HCT116 (cell line): Measurements from ENCODE around the gene NAPSA. TPM values are rescaled to one million over a fixed set of nuclear protein-coding genes. Genes with fewer than 3 reads are reported as not detected.

ENCODE experiments used
- ATAC-seq: fragments of 200-7000 bp; cut with Tn5 transposase; 2 replicates; pipeline ENCODE4 v1.9.1; 2020; ENCODE audit warnings: mild to moderate bottlenecking, moderate library complexity
- BruUV-seq: library from RNA; stranded (reverse); fragments of 400-500 nt; replicated peaks from 2 replicates; lab custom pipeline; 2021; lab: Mats Ljungman, UMichigan
- CTCF ChIA-PET: fragments of 300-600 bp; sonication (Branson Sonifier 250); formaldehyde crosslinking; loops from one replicate; lab custom pipeline; 2021; ENCODE audit warnings: antibody characterized with exemption; lab: Charles Lee
- POLR2A ChIA-PET: fragments of 300-600, 350-600 bp; sonication (Branson Sonifier 250); formaldehyde crosslinking; loops from one replicate; lab custom pipeline; 2021; ENCODE audit warnings: antibody characterized with exemption; lab: Charles Lee
- RAD21 ChIA-PET, 2 experiments: fragments of 300-600 bp; sonication (Branson Sonifier 250); formaldehyde crosslinking; loops; one replicate each; lab custom pipeline; 2023; ENCODE audit warnings: low total read pairs in 2 of 2; ENCODE audit not compliant: uncharacterized antibody in 2 of 2, unreplicated experiment in 2 of 2, low non-redundant PET in 1 of 2; lab: Charles Lee
- DNase-seq: peaks from one replicate; pipeline ENCODE4 v3.0.0-alpha.2; 2010; ENCODE audit warnings: low read depth, low spot score
- H2AFZ ChIP-seq: fragments of 200-600 bp; shearing (Covaris generic), sonication (generic); 2 replicates; pipeline ENCODE4 v1.6.1; 2017; ENCODE audit warnings: low read depth, mixed run types, mixed read lengths, antibody characterized with exemption, low read length; ENCODE audit not compliant: poor library complexity, severe bottlenecking
- H3K27ac ChIP-seq: 2 replicates; pipeline ENCODE4 v1.5.1; 2012; ENCODE audit warnings: low read depth, low read length
- H3K27me3 ChIP-seq: fragments of 200-600 bp; sonication (generic); 2 replicates; pipeline ENCODE4 v1.6.1; 2016; ENCODE audit warnings: mixed run types, low read length, mixed read lengths; ENCODE audit not compliant: insufficient read depth
- H3K36me3 ChIP-seq, 2 experiments: fragments of 200-500 bp in 1 of 2; fragments of 200-600 bp in 1 of 2; sonication (Bioruptor generic) in 1 of 2; sonication (generic) in 1 of 2; 2 replicates each; pipeline versions ENCODE4 v1.5.1 to v1.6.1; 2014 to 2016; ENCODE audit warnings: low read length in 2 of 2, inconsistent platforms in 1 of 2, mixed read lengths in 1 of 2, mixed run types in 1 of 2; ENCODE audit not compliant: insufficient read depth in 2 of 2, control insufficient read depth in 1 of 2
- H3K4me1 ChIP-seq, 2 experiments: fragments of 200-600 bp in 1 of 2; sonication (generic) in 1 of 2; 2 replicates each; pipeline versions ENCODE4 v1.5.1 to v1.6.1; 2012 to 2017; ENCODE audit warnings: low read length in 2 of 2, inconsistent platforms in 1 of 2, mild to moderate bottlenecking in 1 of 2, mixed read lengths in 1 of 2, mixed run types in 1 of 2, moderate library complexity in 1 of 2; ENCODE audit not compliant: insufficient read depth in 2 of 2, control insufficient read depth in 1 of 2
- H3K4me2 ChIP-seq: fragments of 200-600 bp; sonication (generic); 2 replicates; pipeline ENCODE4 v1.6.1; 2017; ENCODE audit warnings: mixed run types, low read length, mixed read lengths
- H3K4me3 ChIP-seq, 2 experiments: fragments of 200-600 bp in 1 of 2; sonication (generic) in 1 of 2; replicated peaks in 1 of 2; 2 replicates each; pipeline ENCODE4 v1.5.1; 2011 to 2016; ENCODE audit warnings: low read length in 2 of 2, control low read depth in 1 of 2, low read depth in 1 of 2, mild to moderate bottlenecking in 1 of 2, mixed read lengths in 1 of 2, mixed run types in 1 of 2
- H3K79me2 ChIP-seq: fragments of 200-600 bp; sonication (generic); 2 replicates; pipeline ENCODE4 v1.6.1; 2017; ENCODE audit warnings: mild to moderate bottlenecking, mixed run types, low read length, moderate library complexity, mixed read lengths; ENCODE audit not compliant: insufficient read depth
- H3K9ac ChIP-seq: fragments of 200-600 bp; sonication (generic); 2 replicates; pipeline ENCODE4 v1.6.1; 2016; ENCODE audit warnings: low read length, mixed read lengths
- H3K9me2 ChIP-seq: fragments of 200-600 bp; sonication (generic), shearing (Covaris generic); 2 replicates; pipeline ENCODE4 v1.6.1; 2017; ENCODE audit warnings: mixed run types, mild to moderate bottlenecking, moderate library complexity; ENCODE audit not compliant: insufficient read depth
- H3K9me3 ChIP-seq, 2 experiments: fragments of 200-500 bp in 1 of 2; fragments of 200-600 bp in 1 of 2; sonication (Bioruptor generic) in 1 of 2; sonication (generic) in 1 of 2; 2 replicates each; pipeline ENCODE4 v1.6.1; 2014 to 2017; ENCODE audit warnings: low read length in 2 of 2, mixed read lengths in 2 of 2, inconsistent platforms in 1 of 2, low read depth in 1 of 2, mild to moderate bottlenecking in 1 of 2, mixed run types in 1 of 2, moderate library complexity in 1 of 2; ENCODE audit not compliant: control insufficient read depth in 1 of 2, insufficient read depth in 1 of 2
- H4K20me1 ChIP-seq: fragments of 200-600 bp; sonication (generic), shearing (Covaris generic); 2 replicates; pipeline ENCODE4 v1.6.1; 2017; ENCODE audit warnings: mixed run types, mild to moderate bottlenecking, moderate library complexity; ENCODE audit not compliant: insufficient read depth
- ATF3 ChIP-seq: IDR thresholded peaks from 2 replicates; pipeline ENCODE4 v1.6.1; 2012
- CBX3 ChIP-seq: IDR thresholded peaks from 2 replicates; pipeline ENCODE4 v1.6.1; 2012; ENCODE audit warnings: low read depth
- ELF1 ChIP-seq: IDR thresholded peaks from 2 replicates; pipeline ENCODE4 v1.6.1; 2012; ENCODE audit warnings: low read depth, borderline replicate concordance
- EZH2phosphoT487 ChIP-seq: fragments of 200-600 bp; IDR thresholded peaks from 2 replicates; pipeline ENCODE4 v1.6.1; 2018; ENCODE audit warnings: antibody characterized with exemption, borderline replicate concordance
- FOSL1 ChIP-seq: IDR thresholded peaks from 2 replicates; pipeline ENCODE4 v1.6.1; 2012; ENCODE audit warnings: low read depth
- JUND ChIP-seq: IDR thresholded peaks from 2 replicates; pipeline ENCODE4 v1.6.1; 2012
- POLR2A ChIP-seq: IDR thresholded peaks from 2 replicates; pipeline ENCODE4 v1.7.0; 2011; ENCODE audit warnings: borderline replicate concordance; ENCODE audit not compliant: insufficient read depth, insufficient read length; ENCODE audit errors: extremely low read depth
- REST ChIP-seq: IDR thresholded peaks from 2 replicates; pipeline ENCODE4 v1.6.1; 2012; ENCODE audit warnings: low read depth
- YY1 ChIP-seq: IDR thresholded peaks from 2 replicates; pipeline ENCODE4 v1.6.1; 2011; ENCODE audit warnings: low read length, low read depth, moderate library complexity, mild to moderate bottlenecking; ENCODE audit not compliant: insufficient replicate concordance; ENCODE audit errors: extremely low read depth
- ZBTB33 ChIP-seq: IDR thresholded peaks from 2 replicates; pipeline ENCODE4 v1.6.1; 2011; ENCODE audit warnings: mild to moderate bottlenecking, low read length, moderate library complexity; ENCODE audit not compliant: insufficient replicate concordance; ENCODE audit errors: extremely low read depth
- ZNF274 ChIP-seq: fragments of 200-500 bp; sonication (Bioruptor generic); IDR thresholded peaks from 2 replicates; pipeline ENCODE4 v1.6.1; 2014; ENCODE audit warnings: mild to moderate bottlenecking, low read depth, low read length, inconsistent platforms
- intact Hi-C: fragments of 100-400 bp; cut with micrococcal nuclease; formaldehyde crosslinking; loops from 2 replicates; pipeline ENCODE4 v1.10.0; 2022
- total RNA-seq: library from RNA; stranded (reverse); gene quantifications from one replicate; pipeline ENCODE4 v1.2.1, GENCODE V29; 2021; ENCODE audit not compliant: unreplicated experiment

NAPSA gene
- total RNA-seq, 1 experiment from 2014 or later, result 4.4 TPM

GRCh38 chr19:50311723-50312635 is 53.5 kb downstream of the NAPSA start:
- ATAC-seq (peak; percentile 37; the same call in 1 of the 2 replicates), DNase-seq (no peak)
- TF ChIP-seq ELF1 (no peak), POLR2A (peak; percentile 66)
- Histone ChIP-seq H3K4me1 (peaks cover 0 to 4% of the 10 kb centered on the region in 2 experiments; a peak in 1 of 4 replicates), H3K36me3 (no peaks in the 10 kb centered on the region), H3K9me2 (no peaks in the 10 kb centered on the region), H3K4me2 (no peak overlapping the region), H3K4me3 (no peak overlapping the region), H4K20me1 (no peaks in the 10 kb centered on the region), H3K27ac (no peak overlapping the region), H3K79me2 (no peaks in the 10 kb centered on the region), H3K9ac (no peak overlapping the region), H2AFZ (no peak overlapping the region), H3K9me3 (no peaks in the 10 kb centered on the region), H3K27me3 (no peaks in the 10 kb centered on the region)
- ChIA-PET RAD21 (interaction anchor here in 1 of 2 experiments (0.7 kb wide), 1 partner anchor 17 kb away, joined by 6 read pairs; the partner anchor contains the start of gene KCNC3), POLR2A (no interaction called here), CTCF (no interaction called here)
- intact Hi-C loops, result no loop called here
- no TSS peak for BruUV-seq

GRCh38 chr19:50310759-50311465 is 54.5 kb downstream of the NAPSA start:
- H3K79me2 ChIP-seq, result no peaks in the 10 kb centered on the region
- intact Hi-C loops, result no loop called here
- ChIA-PET CTCF (no interaction called here), RAD21 (no interaction called here), POLR2A (no interaction called here)
- ATAC-seq, result peak; percentile 31
- no peak overlapping the region for H2AFZ ChIP-seq
- H4K20me1 ChIP-seq, result no peaks in the 10 kb centered on the region
- H3K9ac ChIP-seq, result no peak overlapping the region
- peaks cover 0 to 4% of the 10 kb centered on the region in 2 experiments; a peak in 1 of 4 replicates for H3K4me1 ChIP-seq
- H3K27ac ChIP-seq, result no peak overlapping the region
- no peak for DNase-seq
- BruUV-seq, result no TSS peak
- no peaks in the 10 kb centered on the region for H3K27me3 ChIP-seq
- no peaks in the 10 kb centered on the region for H3K9me3 ChIP-seq
- no peaks in the 10 kb centered on the region for H3K9me2 ChIP-seq
- H3K4me2 ChIP-seq, result no peak overlapping the region
- no peak overlapping the region for H3K4me3 ChIP-seq
- no peaks in the 10 kb centered on the region for H3K36me3 ChIP-seq
- TF ChIP-seq FOSL1 (no peak), ZBTB33 (no peak), POLR2A (no peak), REST (no peak), JUND (no peak), EZH2phosphoT487 (no peak), ATF3 (no peak), CBX3 (no peak), YY1 (no peak), ZNF274 (no peak)
